Measurements from ENCODE around the gene PLP2. TPM values are rescaled to one million over a fixed set of nuclear protein-coding genes. Genes with fewer than 3 reads are reported as not detected.

Gene PLP2
- total and polyA plus RNA-seq, 2 of the 13 experiments (the other 11 are each of a cell fraction or from before 2014, with no cell fraction given), result 0.40 to 3.6 TPM

DNA sequence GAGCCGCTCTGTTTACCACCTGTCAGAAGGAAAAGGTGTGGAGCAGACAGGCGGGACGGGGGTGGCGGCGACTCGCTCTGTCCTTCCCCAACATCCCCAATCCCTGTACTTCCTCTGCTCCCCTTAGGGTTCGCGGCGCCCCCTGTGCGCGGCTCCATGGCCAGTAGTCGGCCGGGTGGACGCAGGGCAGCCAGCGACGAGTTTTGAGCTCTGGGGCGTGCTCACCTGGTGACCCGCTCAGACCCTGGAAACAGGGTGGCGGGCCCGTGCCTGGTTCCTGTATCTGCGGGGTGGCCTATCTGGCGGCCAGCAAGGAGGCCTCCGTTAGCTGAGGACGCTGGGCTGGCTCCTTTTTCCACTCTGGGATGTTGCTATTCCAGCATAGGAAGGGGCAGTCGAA lies 14.5 kb upstream of the PLP2 start (continued):
- TF ChIP-seq, protein P1, sequence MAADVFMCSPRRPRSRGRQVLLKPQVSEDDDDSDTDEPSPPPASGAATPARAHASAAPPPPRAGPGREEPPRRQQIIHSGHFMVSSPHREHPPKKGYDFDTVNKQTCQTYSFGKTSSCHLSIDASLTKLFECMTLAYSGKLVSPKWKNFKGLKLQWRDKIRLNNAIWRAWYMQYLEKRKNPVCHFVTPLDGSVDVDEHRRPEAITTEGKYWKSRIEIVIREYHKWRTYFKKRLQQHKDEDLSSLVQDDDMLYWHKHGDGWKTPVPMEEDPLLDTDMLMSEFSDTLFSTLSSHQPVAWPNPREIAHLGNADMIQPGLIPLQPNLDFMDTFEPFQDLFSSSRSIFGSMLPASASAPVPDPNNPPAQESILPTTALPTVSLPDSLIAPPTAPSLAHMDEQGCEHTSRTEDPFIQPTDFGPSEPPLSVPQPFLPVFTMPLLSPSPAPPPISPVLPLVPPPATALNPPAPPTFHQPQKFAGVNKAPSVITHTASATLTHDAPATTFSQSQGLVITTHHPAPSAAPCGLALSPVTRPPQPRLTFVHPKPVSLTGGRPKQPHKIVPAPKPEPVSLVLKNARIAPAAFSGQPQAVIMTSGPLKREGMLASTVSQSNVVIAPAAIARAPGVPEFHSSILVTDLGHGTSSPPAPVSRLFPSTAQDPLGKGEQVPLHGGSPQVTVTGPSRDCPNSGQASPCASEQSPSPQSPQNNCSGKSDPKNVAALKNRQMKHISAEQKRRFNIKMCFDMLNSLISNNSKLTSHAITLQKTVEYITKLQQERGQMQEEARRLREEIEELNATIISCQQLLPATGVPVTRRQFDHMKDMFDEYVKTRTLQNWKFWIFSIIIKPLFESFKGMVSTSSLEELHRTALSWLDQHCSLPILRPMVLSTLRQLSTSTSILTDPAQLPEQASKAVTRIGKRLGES (CRISPR knock-in tag; IDR thresholded peaks at IDR 0.05; ENCODE audit: borderline replicate concordance), result no peak
- no peak for TF ChIP-seq ZNF12 (CRISPR knock-in tag; IDR thresholded peaks at IDR 0.05)
- no peak for TF ChIP-seq CHD4 (IDR thresholded peaks at IDR 0.05; ENCODE audit: borderline replicate concordance, low read length)
- TF ChIP-seq PAX8 (CRISPR knock-in tag; IDR thresholded peaks at IDR 0.05; ENCODE audit: borderline replicate concordance), result no peak

DNA sequence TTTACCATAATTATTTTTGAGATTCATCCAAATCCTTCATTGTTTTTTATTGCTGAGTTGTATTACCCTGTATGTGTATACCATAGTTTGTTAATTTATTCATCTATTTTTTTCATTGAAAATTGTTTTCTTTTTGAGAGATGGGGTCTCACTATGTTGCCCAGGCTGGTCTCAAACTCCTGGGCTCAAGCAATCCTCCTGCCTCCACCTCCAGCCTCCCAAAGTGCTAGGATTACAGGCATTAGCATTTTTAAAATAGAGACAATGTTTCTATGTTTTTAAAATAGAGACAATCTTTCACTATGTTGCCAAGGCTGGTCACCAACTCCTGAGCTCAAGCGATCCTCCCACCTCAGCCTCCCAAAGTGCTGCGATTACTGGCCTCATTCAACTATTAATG lies 10.8 kb upstream of the PLP2 start:
- H2AFZ ChIP-seq (ENCODE audit: low read length), result no peak overlapping the region
- CTCF ChIA-PET (ENCODE audit: low intra/inter-chr PET ratio, low total read pairs), result no interaction called here
- 88% methylated on average over 2 of the region's 2 CpGs for WGBS (ENCODE audit: low lambda C conversion rate)
- POLR2A ChIA-PET, result no interaction called here
- H3K4me3 ChIP-seq (replicated peaks in 1 of 3; ENCODE audit: insufficient read depth in 1 of 3, low read depth in 2 of 3, low read length in 3 of 3), result no peak overlapping the region
- BruUV-seq (replicated peaks), result no TSS peak
- FAIRE-seq (no peak), DNase-seq (ENCODE audit: low spot score) (no peak), ATAC-seq (no peak)
- in situ Hi-C loops (cut with HindIII; ENCODE audit: extremely low pct_ligation_motif_present, low pct_unique_long_range_greater_than_20kb) (loop anchor here (5.0 kb wide), 1 partner anchor 39 kb away; the partner anchor contains the start of gene GPKOW), intact Hi-C loops (cut with micrococcal nuclease; ENCODE audit: unreplicated experiment) (loop anchor here (5.0 kb wide), 1 partner anchor 39 kb away; the partner anchor contains the start of gene GPKOW)
- H3K36me3 ChIP-seq (replicated peaks in 1 of 2; ENCODE audit: control insufficient read depth in 1 of 2, insufficient read depth in 2 of 2, low read length in 2 of 2), result no peaks in the 10 kb centered on the region
- no peak overlapping the region for H3K4me2 ChIP-seq (ENCODE audit: low read depth, low read length)
- no peaks in the 10 kb centered on the region for H3K79me2 ChIP-seq (ENCODE audit: insufficient read depth, low read length)
- no peaks in the 10 kb centered on the region for H3K27me3 ChIP-seq (ENCODE audit: control insufficient read depth in 1 of 2, insufficient read depth in 2 of 2, low read length in 2 of 2)
- no peaks in the 10 kb centered on the region for H4K20me1 ChIP-seq (ENCODE audit: insufficient read depth, low read length)
- peaks cover 18% of the 10 kb centered on the region; the same call in 1 of the 2 replicates for H3K4me1 ChIP-seq (ENCODE audit: insufficient read depth, low read length)
- no peak overlapping the region for H3K27ac ChIP-seq (ENCODE audit: extremely low read length, insufficient read depth, low read length)
- TF ChIP-seq PLSCR1 (CRISPR knock-in tag; IDR thresholded peaks at IDR 0.05; ENCODE audit: borderline replicate concordance) (no peak), HIC2 (CRISPR knock-in tag; IDR thresholded peaks at IDR 0.05; ENCODE audit: low read depth) (no peak), WIZ (CRISPR knock-in tag; IDR thresholded peaks at IDR 0.05) (no peak), CREB1 (IDR thresholded peaks at IDR 0.05) (no peak), CREB1 (CRISPR knock-in tag; IDR thresholded peaks at IDR 0.05) (no peak), ZNF275 (CRISPR knock-in tag; IDR thresholded peaks at IDR 0.05; ENCODE audit: borderline replicate concordance) (no peak), ZNF136 (CRISPR knock-in tag; IDR thresholded peaks at IDR 0.05; ENCODE audit: low read depth) (no peak), NFYB (CRISPR knock-in tag; IDR thresholded peaks at IDR 0.05) (no peak), ZNF234 (CRISPR knock-in tag; conservative IDR thresholded peaks at IDR 0.05) (no peak)
- no peaks in the 10 kb centered on the region for H3K9me3 ChIP-seq (ENCODE audit: low read length)
- no peak overlapping the region for H3K9ac ChIP-seq (ENCODE audit: insufficient read depth, low read depth, low read length)
